Fibroblast of skin of abdomen (primary cell): ENCODE results near the gene PDP2.
"Not testable (repeated sequence)": the region's sequence is repeated elsewhere in the genome, so short reads cannot be mapped to it uniquely, and the experiment has no call there.

Experiments
- DNase-seq: peaks from one replicate; pipeline ENCODE4 v3.0.0-alpha.2; 2013

The PDP2 gene

GRCh38 chr16:66856184-66856730 is 24.1 kb upstream of the PDP2 start:
- DNase-seq = no peak

GRCh38 chr16:66856801-66857200 is 23.5 kb upstream of the PDP2 start:
- DNase-seq = no peak

- no peak for DNase-seq
Measured at GRCh38 chr16:66857437-66857836, 22.9 kb upstream of the PDP2 start.

- peak; percentile 33 for DNase-seq
Measured at GRCh38 chr16:66858740-66859396, 21.4 kb upstream of the PDP2 start.

- no peak for DNase-seq
Measured at GRCh38 chr16:66859397-66860068, 20.8 kb upstream of the PDP2 start.

GRCh38 chr16:66862023-66862520 is 18.2 kb upstream of the PDP2 start:
- no peak for DNase-seq

GRCh38 chr16:66863707-66864106 is 16.6 kb upstream of the PDP2 start:
- no peak for DNase-seq

GRCh38 chr16:66869424-66869823 is 10.9 kb upstream of the PDP2 start:
- no peak for DNase-seq

GRCh38 chr16:66871363-66871762 is 9.0 kb upstream of the PDP2 start:
- not testable (repeated sequence) for DNase-seq

- no peak for DNase-seq
Measured at GRCh38 chr16:66871840-66872239, 8.5 kb upstream of the PDP2 start.

GRCh38 chr16:66872559-66872942 is 7.8 kb upstream of the PDP2 start:
- DNase-seq = no peak

GRCh38 chr16:66872943-66873684 is 7.2 kb upstream of the PDP2 start:
- peak; percentile 99 for DNase-seq

- DNase-seq = no peak
Measured at GRCh38 chr16:66873685-66874055, 6.6 kb upstream of the PDP2 start.

GRCh38 chr16:66874079-66874775 is 6.1 kb upstream of the PDP2 start:
- DNase-seq = peak; percentile 40

- peak; percentile 42 for DNase-seq
Measured at GRCh38 chr16:66878067-66878466, 2.2 kb upstream of the PDP2 start.

GRCh38 chr16:66881014-66881417 is 701 bp downstream of the PDP2 start:
- no peak for DNase-seq

GRCh38 chr16:66881560-66881959 is 1.2 kb downstream of the PDP2 start:
- no peak for DNase-seq

GRCh38 chr16:66881964-66882508 is 1.7 kb downstream of the PDP2 start:
- no peak for DNase-seq

GRCh38 chr16:66882702-66883101 is 2.4 kb downstream of the PDP2 start:
- no peak for DNase-seq

GRCh38 chr16:66885491-66885890 is 5.2 kb downstream of the PDP2 start:
- DNase-seq = no peak

GRCh38 chr16:66886321-66886720 is 6.0 kb downstream of the PDP2 start:
- DNase-seq = no peak

GRCh38 chr16:66886914-66887313 is 6.6 kb downstream of the PDP2 start:
- DNase-seq = no peak
